Activated CD8-positive, alpha-beta T cell treated with anti-CD3 and anti-CD28 coated beads, Interleukin-2, amount 10 ng/mL, durations not matched to agents 7 days and 5 days (primary cell): ENCODE data around the gene MAN2A2. TPM values are rescaled to one million over a fixed set of nuclear protein-coding genes. Genes with fewer than 3 reads are reported as not detected.

Experiments used
- ATAC-seq: fragments of 150-1000 bp; cut with Tn5 transposase; one replicate; pipeline ENCODE4 v1.10.0; 2021; ENCODE audit warnings: moderate library complexity
- CTCF ChIA-PET: fragments of 350-600 bp; sonication (Branson Sonifier 250); formaldehyde crosslinking; loops from one replicate; lab custom pipeline; 2021; ENCODE audit warnings: antibody characterized with exemption; lab: Charles Lee
- POLR2A ChIA-PET: fragments of 350-600 bp; sonication (Branson Sonifier 250); formaldehyde crosslinking; loops from one replicate; lab custom pipeline; 2021; ENCODE audit warnings: antibody characterized with exemption; lab: Charles Lee
- DNase-seq: peaks from one replicate; pipeline ENCODE4 v3.0.0-alpha.2; 2020
- H3K27ac Mint-ChIP-seq: one replicate; pipeline ENCODE4 v1.8.0; 2021; ENCODE audit warnings: mild to moderate bottlenecking, mixed read lengths
- H3K27me3 Mint-ChIP-seq: one replicate; pipeline ENCODE4 v1.8.0; 2021; ENCODE audit warnings: low read depth, mixed read lengths
- H3K36me3 Mint-ChIP-seq: one replicate; pipeline ENCODE4 v1.8.0; 2021; ENCODE audit warnings: low read depth, mixed read lengths
- H3K4me1 Mint-ChIP-seq: one replicate; pipeline ENCODE4 v1.8.0; 2021; ENCODE audit warnings: low read depth, mixed read lengths
- H3K4me3 Mint-ChIP-seq: one replicate; pipeline ENCODE4 v1.8.0; 2021; ENCODE audit warnings: mild to moderate bottlenecking, mixed read lengths
- H3K9me3 Mint-ChIP-seq: one replicate; pipeline ENCODE4 v1.8.0; 2022; ENCODE audit warnings: mixed read lengths; ENCODE audit not compliant: insufficient read depth
- total RNA-seq, 2 experiments: library from RNA; stranded (reverse); gene quantifications; one replicate each; pipeline ENCODE4 v1.2.3, GENCODE V29; 2021

Gene MAN2A2
- total RNA-seq, 2 experiments from 2014 or later = 82.7 to 97.7 TPM

GRCh38 chr15:90957031-90957790 is 54.1 kb downstream of the MAN2A2 start:
- ATAC-seq = no peak
- H3K36me3 Mint-ChIP-seq = peaks cover 54% of the 10 kb centered on the region
- CTCF ChIA-PET = interaction anchor here (0.7 to 7.3 kb wide), 27 partner anchors 9 to 600 kb away, joined by 3 to 154 read pairs (median 5); partner anchors contain the start of genes HDDC3, MAN2A2, UNC45A and VPS33B

GRCh38 chr15:90957791-90958190 is 54.7 kb downstream of the MAN2A2 start:
- CTCF ChIA-PET = interaction anchor here (0.7 to 7.3 kb wide), 9 partner anchors 10 to 315 kb away, joined by 3 to 154 read pairs (median 18); partner anchors contain the start of genes HDDC3 and UNC45A
- Mint-ChIP-seq H3K36me3 (peaks cover 56% of the 10 kb centered on the region), H3K4me3 (peak overlapping the region; percentile 59), H3K4me1 (peaks cover 22% of the 10 kb centered on the region), H3K9me3 (no peaks in the 10 kb centered on the region), H3K27ac (peak overlapping the region; percentile 5), H3K27me3 (no peaks in the 10 kb centered on the region)
- POLR2A ChIA-PET = interaction anchor here (1.1 to 1.3 kb wide), 2 partner anchors 23 to 37 kb away, joined by 3 to 4 read pairs; partner anchors contain the start of genes PRC1 and UNC45A
- ATAC-seq = no peak
- no peak for DNase-seq

More at GRCh38 chr15:90957031-90957790, 54.1 kb downstream of the MAN2A2 start:
- Mint-ChIP-seq H3K4me3 (peak overlapping the region; percentile 88), H3K27ac (peak overlapping the region; percentile 5), H3K27me3 (no peaks in the 10 kb centered on the region), H3K4me1 (peaks cover 22% of the 10 kb centered on the region), H3K9me3 (no peaks in the 10 kb centered on the region)
- no peak for DNase-seq
- POLR2A ChIA-PET = interaction anchor here (1.1 to 4.6 kb wide), 6 partner anchors 9 to 93 kb away, joined by 3 to 93 read pairs (median 4); partner anchors contain the start of genes HDDC3, PRC1 and UNC45A

- H3K4me1 Mint-ChIP-seq = peaks cover 13% of the 10 kb centered on the region
- H3K27ac Mint-ChIP-seq = no peak overlapping the region
- H3K9me3 Mint-ChIP-seq = no peaks in the 10 kb centered on the region
- peaks cover 54% of the 10 kb centered on the region for H3K36me3 Mint-ChIP-seq
- ChIA-PET POLR2A (no interaction called here), CTCF (interaction anchor here (0.9 to 5.0 kb wide), 7 partner anchors 21 to 313 kb away, joined by 3 to 36 read pairs (median 4); no protein-coding TSS in a partner anchor)
- no peaks in the 10 kb centered on the region for H3K27me3 Mint-ChIP-seq
- H3K4me3 Mint-ChIP-seq = no peak overlapping the region
- no peak for DNase-seq
- no peak for ATAC-seq
These were observed 56.0 kb downstream of the MAN2A2 start for GRCh38 chr15:90959028-90959595.

GRCh38 chr15:90959894-90960293 is 56.8 kb downstream of the MAN2A2 start:
- CTCF ChIA-PET = interaction anchor here (0.9 to 1.8 kb wide), 4 partner anchors 20 to 312 kb away, joined by 3 to 5 read pairs (median 4); no protein-coding TSS in a partner anchor
- Mint-ChIP-seq H3K4me1 (peaks cover 9% of the 10 kb centered on the region), H3K27me3 (no peaks in the 10 kb centered on the region), H3K4me3 (no peak overlapping the region), H3K36me3 (peaks cover 59% of the 10 kb centered on the region), H3K9me3 (no peaks in the 10 kb centered on the region), H3K27ac (no peak overlapping the region)
- POLR2A ChIA-PET = no interaction called here
- ATAC-seq = no peak
- no peak for DNase-seq

GRCh38 chr15:90960298-90961091 is 57.4 kb downstream of the MAN2A2 start:
- Mint-ChIP-seq H3K27ac (no peak overlapping the region), H3K9me3 (no peaks in the 10 kb centered on the region), H3K36me3 (peaks cover 64% of the 10 kb centered on the region), H3K4me3 (no peak overlapping the region), H3K4me1 (peaks cover 9% of the 10 kb centered on the region), H3K27me3 (no peaks in the 10 kb centered on the region)
- DNase-seq = no peak
- ChIA-PET CTCF (interaction anchor here (0.9 to 1.5 kb wide), 3 partner anchors 20 to 89 kb away, joined by 3 to 4 read pairs (median 3); no protein-coding TSS in a partner anchor), POLR2A (no interaction called here)
- ATAC-seq = no peak

DNA sequence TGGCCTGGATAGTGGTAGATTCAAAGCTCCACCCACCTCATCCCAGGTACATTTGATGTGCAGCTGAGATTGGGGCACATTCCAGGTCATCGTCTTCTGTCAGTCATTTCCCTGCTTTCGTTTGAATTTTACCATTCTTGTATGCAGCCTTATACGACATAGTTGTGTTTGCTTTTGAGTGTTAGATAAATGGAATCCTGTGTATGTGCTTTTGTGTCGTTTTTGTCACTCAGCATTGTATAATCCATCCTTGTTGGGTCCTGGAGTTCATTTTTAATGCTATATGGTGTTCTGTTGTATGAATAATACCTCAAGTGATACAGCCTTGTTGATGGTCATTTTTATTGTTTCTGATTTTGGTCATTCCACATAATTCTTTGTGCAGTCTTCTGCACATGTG is 58.9 kb downstream of the MAN2A2 start:
- Mint-ChIP-seq H3K27me3 (no peaks in the 10 kb centered on the region), H3K9me3 (no peaks in the 10 kb centered on the region), H3K4me1 (peaks cover 5% of the 10 kb centered on the region), H3K36me3 (peaks cover 72% of the 10 kb centered on the region), H3K27ac (peak overlapping the region; percentile 48), H3K4me3 (no peak overlapping the region)
- CTCF ChIA-PET = no interaction called here
- ATAC-seq = no peak
- POLR2A ChIA-PET = no interaction called here
- DNase-seq = no peak

DNA sequence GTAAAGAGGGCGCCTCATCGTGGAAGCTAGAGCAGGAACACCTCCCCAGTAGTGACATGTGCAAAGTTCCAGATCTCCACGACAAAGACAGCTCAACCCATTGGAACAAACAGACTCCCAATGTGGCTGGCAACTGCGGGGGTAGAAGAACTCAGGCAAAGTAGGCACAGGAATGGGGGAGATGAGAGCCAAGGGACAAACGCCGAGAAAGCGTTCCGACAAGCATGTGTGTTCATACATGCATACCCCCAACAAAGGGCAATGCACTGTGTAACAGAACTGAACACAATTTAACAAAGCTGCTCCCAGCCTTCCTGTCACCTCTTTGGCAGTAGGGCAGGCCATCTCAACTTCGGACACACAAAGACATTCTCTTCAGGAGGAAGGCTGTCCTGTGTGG is 63.2 kb downstream of the MAN2A2 start:
- ChIA-PET POLR2A (interaction anchor here (0.9 to 1.5 kb wide), 4 partner anchors 10 to 17 kb away, joined by 3 to 6 read pairs (median 4); partner anchors contain the start of gene RCCD1), CTCF (interaction anchor here (1.4 to 2.9 kb wide), 3 partner anchors 10 to 83 kb away, joined by 3 to 18 read pairs (median 6); no protein-coding TSS in a partner anchor)
- no peaks in the 10 kb centered on the region for H3K27me3 Mint-ChIP-seq
- peaks cover 89% of the 10 kb centered on the region for H3K36me3 Mint-ChIP-seq
- no peak for ATAC-seq
- no peaks in the 10 kb centered on the region for H3K9me3 Mint-ChIP-seq
- no peaks in the 10 kb centered on the region for H3K4me1 Mint-ChIP-seq
- H3K27ac Mint-ChIP-seq = no peak overlapping the region
- H3K4me3 Mint-ChIP-seq = no peak overlapping the region
- no peak for DNase-seq

GRCh38 chr15:90967206-90967605 is 64.1 kb downstream of the MAN2A2 start:
- H3K9me3 Mint-ChIP-seq = no peaks in the 10 kb centered on the region
- ChIA-PET CTCF (interaction anchor here (0.6 to 2.9 kb wide), 4 partner anchors 10 to 82 kb away, joined by 3 to 18 read pairs (median 4); no protein-coding TSS in a partner anchor), POLR2A (interaction anchor here (0.9 to 1.5 kb wide), 3 partner anchors 10 to 16 kb away, joined by 3 to 6 read pairs (median 3); no protein-coding TSS in a partner anchor)
- H3K27me3 Mint-ChIP-seq = no peaks in the 10 kb centered on the region
- DNase-seq = no peak
- no peaks in the 10 kb centered on the region for H3K4me1 Mint-ChIP-seq
- H3K27ac Mint-ChIP-seq = no peak overlapping the region
- peaks cover 80% of the 10 kb centered on the region for H3K36me3 Mint-ChIP-seq
- ATAC-seq = no peak
- no peak overlapping the region for H3K4me3 Mint-ChIP-seq

DNA sequence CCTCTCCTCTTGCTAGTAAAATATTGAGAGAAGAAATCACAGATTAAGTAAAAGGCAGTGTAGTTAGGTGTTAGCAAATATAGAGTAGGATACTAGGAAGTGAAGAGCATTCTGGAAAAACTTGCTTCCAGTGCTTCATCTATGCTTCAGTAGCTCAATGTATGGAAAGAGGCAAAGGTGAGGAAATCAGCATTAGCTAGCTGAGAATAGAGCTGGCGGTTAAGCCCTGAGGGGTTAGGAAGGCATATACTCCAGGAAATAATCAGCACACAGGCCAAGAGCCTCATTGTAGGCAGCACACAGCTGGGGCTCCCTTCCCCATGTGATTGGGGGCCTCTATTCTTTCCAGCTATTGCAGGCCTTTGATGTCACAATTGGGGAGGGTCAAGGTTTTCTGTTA is 65.3 kb downstream of the MAN2A2 start:
- Mint-ChIP-seq H3K9me3 (no peaks in the 10 kb centered on the region), H3K27me3 (no peaks in the 10 kb centered on the region), H3K27ac (no peak overlapping the region), H3K4me3 (no peak overlapping the region), H3K4me1 (no peaks in the 10 kb centered on the region), H3K36me3 (peaks cover 80% of the 10 kb centered on the region)
- ATAC-seq (no peak), DNase-seq (no peak)
- POLR2A ChIA-PET = no interaction called here
- CTCF ChIA-PET = interaction anchor here (1.0 to 2.9 kb wide), 2 partner anchors 12 to 65 kb away, joined by 4 to 18 read pairs; no protein-coding TSS in a partner anchor

DNA sequence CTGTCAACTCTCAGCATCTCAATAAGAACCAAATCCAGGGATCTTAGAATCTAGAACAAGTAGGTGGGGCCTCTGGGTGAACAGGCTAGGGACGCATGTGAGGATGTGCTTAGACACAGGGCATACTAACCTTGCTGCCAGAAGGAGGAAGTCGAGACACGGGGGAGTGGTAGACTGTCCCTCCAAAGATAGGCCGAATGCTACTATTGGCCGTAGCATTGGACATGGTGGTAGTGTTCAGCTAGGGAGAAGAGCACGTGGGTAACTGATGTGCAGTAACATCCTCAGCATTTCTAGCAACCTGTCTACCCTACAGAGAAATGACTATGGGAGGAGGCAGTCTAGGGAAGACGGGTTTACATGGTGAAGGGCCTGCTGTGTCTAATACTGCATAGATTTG is 67.2 kb downstream of the MAN2A2 start:
- H3K9me3 Mint-ChIP-seq = no peaks in the 10 kb centered on the region
- H3K27ac Mint-ChIP-seq = no peak overlapping the region
- H3K27me3 Mint-ChIP-seq = no peaks in the 10 kb centered on the region
- no peak overlapping the region for H3K4me3 Mint-ChIP-seq
- no peak for ATAC-seq
- ChIA-PET POLR2A (no interaction called here), CTCF (interaction anchor here (0.9 kb wide), 1 partner anchor 14 kb away, joined by 4 read pairs; no protein-coding TSS in a partner anchor)
- no peaks in the 10 kb centered on the region for H3K4me1 Mint-ChIP-seq
- DNase-seq = no peak
- peaks cover 80% of the 10 kb centered on the region for H3K36me3 Mint-ChIP-seq

DNA sequence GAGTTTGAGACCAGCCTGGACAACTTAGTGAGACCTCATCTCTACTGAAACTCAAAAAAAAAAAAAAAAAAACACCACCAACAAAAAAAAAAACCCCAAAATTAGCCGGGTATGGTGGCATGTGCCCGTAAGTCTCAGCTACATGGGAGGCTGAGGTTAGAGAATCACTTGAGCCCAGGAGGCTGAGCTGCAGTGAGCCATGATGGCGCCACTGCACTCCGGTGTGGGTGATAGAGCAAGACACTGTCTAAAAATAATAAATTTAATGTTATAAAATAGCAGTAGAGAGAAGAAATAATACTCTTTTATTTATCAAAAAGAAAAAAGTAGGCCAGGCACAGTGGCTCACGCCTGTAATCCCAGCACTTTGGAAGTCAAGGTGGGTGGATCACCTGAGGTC is 69.0 kb downstream of the MAN2A2 start:
- Mint-ChIP-seq H3K27me3 (no peaks in the 10 kb centered on the region), H3K9me3 (no peaks in the 10 kb centered on the region), H3K4me1 (no peaks in the 10 kb centered on the region), H3K27ac (no peak overlapping the region), H3K36me3 (peaks cover 79% of the 10 kb centered on the region), H3K4me3 (no peak overlapping the region)
- POLR2A ChIA-PET = no interaction called here
- ATAC-seq (no peak), DNase-seq (no peak)
- CTCF ChIA-PET = interaction anchor here (0.9 to 1.5 kb wide), 4 partner anchors 14 to 300 kb away, joined by 3 to 4 read pairs (median 3); no protein-coding TSS in a partner anchor
